Measurements from ENCODE around the gene ZNF616.

- no peak for TF ChIP-seq POLR2AphosphoS5 (IDR thresholded peaks at IDR 0.05; ENCODE audit: low read depth, low read length)
- no peak for TF ChIP-seq REST (IDR thresholded peaks at IDR 0.05; ENCODE audit: low read depth, low read length)
- TF ChIP-seq NRF1 (IDR thresholded peaks at IDR 0.05; ENCODE audit: low read depth, low read length): no peak
- no peak for TF ChIP-seq CTCF (IDR thresholded peaks at IDR 0.05)
Measured at GRCh38 chr19:52148256-52148655, 8.5 kb upstream of the ZNF616 start.

All from SK-N-SH (cell line).